Uterus (tissue), 4 donors: Measurements from ENCODE around the gene PAIP2. TPM values are rescaled to one million over a fixed set of nuclear protein-coding genes. Genes with fewer than 3 reads are reported as not detected.

ENCODE experiments used
- DNase-seq, 2 donors: peaks; one replicate each; pipeline ENCODE4 v3.0.0-alpha.2; 2019 to 2020
- H3K27ac ChIP-seq, 2 donors: fragments of 200-600 bp; sonication (generic); 1 replicate in 1 of 2; 2 replicates in 1 of 2; pipeline ENCODE4 v1.5.1; 2016 to 2018
- H3K27me3 ChIP-seq, 2 donors: fragments of 200-600 bp; sonication (generic); one replicate each; pipeline ENCODE4 v1.5.1; 2018 to 2019; ENCODE audit warnings: control low read depth in 1 of 2
- H3K36me3 ChIP-seq, 2 donors: fragments of 200-600 bp; sonication (generic); one replicate each; pipeline ENCODE4 v1.5.1; 2019; ENCODE audit warnings: control low read depth in 1 of 2
- H3K4me1 ChIP-seq, 2 donors: fragments of 200-600 bp; sonication (generic); one replicate each; pipeline ENCODE4 v1.5.1; 2018 to 2019; ENCODE audit warnings: control low read depth in 1 of 2
- H3K4me3 ChIP-seq, 2 donors: fragments of 200-600 bp; sonication (generic); 1 replicate in 1 of 2; 2 replicates in 1 of 2; pipeline ENCODE4 v1.5.1; 2018 to 2019; ENCODE audit warnings: mild to moderate bottlenecking in 1 of 2
- H3K9me3 ChIP-seq, 2 donors: fragments of 200-600 bp; sonication (generic); one replicate each; pipeline ENCODE4 v1.5.1; 2019; ENCODE audit warnings: control low read depth in 1 of 2
- CTCF ChIP-seq, 4 experiments: fragments of 200-600 bp in 2 of 4; fragments of 450-650 bp in 2 of 4; sonication (generic) in 2 of 4; IDR thresholded peaks; one replicate each; pipeline ENCODE4 v1.5.1; 2016 to 2019; ENCODE audit warnings: antibody characterized with exemption in 4 of 4, mild to moderate bottlenecking in 2 of 4, moderate library complexity in 1 of 4
- POLR2A ChIP-seq, 2 donors: fragments of 450-650 bp; IDR thresholded peaks; one replicate each; pipeline ENCODE4 v1.6.1; 2016; ENCODE audit warnings: antibody characterized with exemption in 2 of 2, mild to moderate bottlenecking in 1 of 2, moderate library complexity in 1 of 2
- intact Hi-C: fragments of 100-400 bp; cut with DNase I; formaldehyde crosslinking; loops from one replicate; pipeline ENCODE4 v1.15.1; 2023; ENCODE audit warnings: low total_unique reads
- small RNA-seq: library from RNA; depleted of rRNA; stranded (forward); fragments of <200 nt; gene quantifications from one replicate; pipeline ENCODE3, GENCODE V24; 2016
- total RNA-seq, 4 donors: library from RNA; depleted of rRNA in 3 of 4; stranded (reverse); fragments of >200 nt in 3 of 4; gene quantifications; one replicate each; pipeline versions ENCODE4 v1.1.0 to v1.2.4, GENCODE V29; 2014 to 2023
- donor health status: DM: yes; HTN: yes; CAD: no.

PAIP2 gene
- total RNA-seq, 4 donors from 2014 or later = 43.5 to 144 (median 87.7) TPM

GRCh38 chr5:139416651-139417050 is 75.0 kb downstream of the PAIP2 start:
- intact Hi-C loops = loop anchor here (5.0 kb wide), 1 partner anchor 101 kb away; no protein-coding TSS in a partner anchor
- DNase-seq = no peak
- H3K36me3 ChIP-seq = no peaks in the 10 kb centered on the region

GRCh38 chr5:139417214-139417613 is 75.6 kb downstream of the PAIP2 start:
- H3K4me1 ChIP-seq = peaks cover 0 to 7% of the 10 kb centered on the region in 2 donors
- peak overlapping the region; percentile 51 to 57 for H3K27ac ChIP-seq
- no peaks in the 10 kb centered on the region for H3K36me3 ChIP-seq
- H3K9me3 ChIP-seq = no peaks in the 10 kb centered on the region
- no peak overlapping the region for H3K4me3 ChIP-seq
- TF ChIP-seq POLR2A (IDR thresholded peaks at IDR 0.05) (no peak), CTCF (IDR thresholded peaks at IDR 0.05) (no peak)
- H3K27me3 ChIP-seq = no peaks in the 10 kb centered on the region
- intact Hi-C loops = loop anchor here (5.0 kb wide), 1 partner anchor 100 kb away; no protein-coding TSS in a partner anchor
- DNase-seq = peak in 1 of 2 donors; percentile 59

More at GRCh38 chr5:139416651-139417050, 75.0 kb downstream of the PAIP2 start:
- Histone ChIP-seq H3K27ac (peak overlapping the region; percentile 51 to 57), H3K9me3 (no peaks in the 10 kb centered on the region), H3K4me3 (no peak overlapping the region), H3K27me3 (no peaks in the 10 kb centered on the region), H3K4me1 (peaks cover 0 to 7% of the 10 kb centered on the region in 2 donors)
- no peak for TF ChIP-seq POLR2A (IDR thresholded peaks at IDR 0.05)
- TF ChIP-seq CTCF (IDR thresholded peaks at IDR 0.05) = no peak

- no peak overlapping the region for H3K4me3 ChIP-seq
- no peak for DNase-seq
- H3K27ac ChIP-seq = peak overlapping the region; percentile 24
- TF ChIP-seq POLR2A (IDR thresholded peaks at IDR 0.05) (no peak), CTCF (IDR thresholded peaks at IDR 0.05) (no peak)
- H3K27me3 ChIP-seq = no peaks in the 10 kb centered on the region
- H3K4me1 ChIP-seq = peaks cover 0 to 7% of the 10 kb centered on the region in 2 donors
- intact Hi-C loops = loop anchor here (5.0 kb wide), 1 partner anchor 99 kb away; no protein-coding TSS in a partner anchor
- no peaks in the 10 kb centered on the region for H3K9me3 ChIP-seq
- no peaks in the 10 kb centered on the region for H3K36me3 ChIP-seq
Measured at GRCh38 chr5:139418793-139419192, 77.1 kb downstream of the PAIP2 start.

Small RNAs within 50 kb of the gene (small RNA-seq; reads per million reads assigned to genes)
- not detected for gene RNA5SP195

Other genes starting within 250 kb of the PAIP2 start
- gene SIL1, start 143.5 kb upstream of the PAIP2 start, total RNA-seq = 100 to 1,000 TPM in 1 of 4 donors, 10 to 100 TPM in 3; 17.4 to 122 (median 58.3) TPM
- gene MATR3, start 48.1 kb upstream of the PAIP2 start, total RNA-seq = 100 to 1,000 TPM; 270 to 549 (median 314) TPM
- 1 to 10 TPM in 2 of 4 donors, under 1 TPM in 1, not detected in 1; 0.30 to 5.5 (median 1.0) TPM for gene SLC23A1, start 41.4 kb downstream of the PAIP2 start, total RNA-seq
- 1 to 10 TPM in 2 of 4 donors, not detected in 2; 1.3 to 5.6 TPM for gene MZB1, start 48.1 kb downstream of the PAIP2 start, total RNA-seq
- gene PROB1, start 53.2 kb downstream of the PAIP2 start, total RNA-seq = 1 to 10 TPM in 3 of 4 donors, not detected in 1; 1.5 to 8.3 (median 1.7) TPM
- gene SPATA24, start 62.2 kb downstream of the PAIP2 start, total RNA-seq = 1 to 10 TPM in 2 of 4 donors, not detected in 2; 2.4 to 3.4 TPM
- 10 to 100 TPM in 2 of 4 donors, 1 to 10 TPM in 2; 3.1 to 21.6 (median 12.6) TPM for gene DNAJC18, start 97.7 kb downstream of the PAIP2 start, total RNA-seq
- gene ECSCR, start 120.9 kb downstream of the PAIP2 start, total RNA-seq = 10 to 100 TPM; 19.2 to 68.9 (median 42.0) TPM
- not detected for gene SMIM33, start 129.2 kb downstream of the PAIP2 start, total RNA-seq
- gene STING1, start 140.9 kb downstream of the PAIP2 start, total RNA-seq = 10 to 100 TPM; 16.9 to 90.1 (median 48.5) TPM
- gene UBE2D2, start 219.5 kb downstream of the PAIP2 start, total RNA-seq = 100 to 1,000 TPM in 1 of 4 donors, 10 to 100 TPM in 3; 34.1 to 153 (median 76.3) TPM